GM23338 (cell line): ENCODE results near the gene CEPT1. TPM values are rescaled to one million over a fixed set of nuclear protein-coding genes. Genes with fewer than 3 reads are reported as not detected.

ENCODE experiments used
- ATAC-seq: fragments of 200-7000 bp; cut with Tn5 transposase; 3 replicates; pipeline ENCODE4 v1.9.1; 2020
- DNase-seq: peaks from one replicate; pipeline ENCODE4 v3.0.0-alpha.2; 2015; ENCODE audit warnings: low spot score
- H2AFZ ChIP-seq: fragments of 200-600 bp; sonication (generic); 2 replicates; pipeline ENCODE4 v1.8.0; 2016; ENCODE audit warnings: antibody characterized with exemption, mild to moderate bottlenecking, moderate library complexity
- H3F3A ChIP-seq: fragments of 200-600 bp; sonication (generic); replicated peaks from 2 replicates; pipeline ENCODE4 v1.8.0; 2017; ENCODE audit warnings: antibody characterized with exemption, mixed run types, low read depth
- H3K27ac ChIP-seq: fragments of 200-600 bp; sonication (generic); 2 replicates; pipeline ENCODE4 v1.6.1; 2016; ENCODE audit warnings: low read depth
- H3K27me3 ChIP-seq: fragments of 200-600 bp; sonication (generic); 2 replicates; pipeline ENCODE4 v1.8.0; 2016; ENCODE audit warnings: mild to moderate bottlenecking, mixed run types, moderate library complexity; ENCODE audit not compliant: insufficient read depth
- H3K36me3 ChIP-seq: fragments of 200-600 bp; sonication (generic); 2 replicates; pipeline ENCODE4 v1.8.0; 2016; ENCODE audit warnings: mild to moderate bottlenecking; ENCODE audit not compliant: insufficient read depth
- H3K4me1 ChIP-seq: fragments of 200-600 bp; sonication (generic); 2 replicates; pipeline ENCODE4 v1.8.0; 2016; ENCODE audit warnings: mild to moderate bottlenecking, moderate library complexity; ENCODE audit not compliant: insufficient read depth
- H3K4me2 ChIP-seq: fragments of 200-600 bp; sonication (generic); 2 replicates; pipeline ENCODE4 v1.7.1; 2017; ENCODE audit warnings: mixed run types
- H3K4me3 ChIP-seq: fragments of 200-600 bp; sonication (generic); 2 replicates; pipeline ENCODE4 v1.6.1; 2016; ENCODE audit warnings: mixed run types
- H3K79me2 ChIP-seq: fragments of 200-600 bp; sonication (generic); replicated peaks from 2 replicates; pipeline ENCODE4 v1.8.0; 2017; ENCODE audit warnings: mild to moderate bottlenecking; ENCODE audit not compliant: insufficient read depth
- H3K9me2 ChIP-seq: fragments of 200-600 bp; sonication (generic); 2 replicates; pipeline ENCODE4 v1.8.0; 2017; ENCODE audit not compliant: insufficient read depth
- H4K20me1 ChIP-seq: fragments of 200-600 bp; sonication (generic); replicated peaks from 2 replicates; pipeline ENCODE4 v1.8.0; 2017; ENCODE audit warnings: mild to moderate bottlenecking; ENCODE audit not compliant: insufficient read depth
- H3K27ac Mint-ChIP-seq: 2 replicates; pipeline ENCODE4 v1.8.0; 2020; ENCODE audit warnings: inconsistent platforms, mild to moderate bottlenecking, moderate library complexity, mixed read lengths
- H3K27me3 Mint-ChIP-seq: 3 replicates; pipeline ENCODE4 v1.8.0; 2022; ENCODE audit warnings: low read depth, mild to moderate bottlenecking, moderate library complexity, mixed read lengths, inconsistent platforms; ENCODE audit not compliant: insufficient read depth, poor library complexity
- H3K36me3 Mint-ChIP-seq: 3 replicates; pipeline ENCODE4 v1.8.0; 2021; ENCODE audit warnings: low read depth, mild to moderate bottlenecking, inconsistent platforms, moderate library complexity, mixed read lengths
- H3K4me1 Mint-ChIP-seq: 3 replicates; pipeline ENCODE4 v1.8.0; 2020; ENCODE audit warnings: mild to moderate bottlenecking, inconsistent platforms, mixed read lengths
- H3K4me3 Mint-ChIP-seq: 3 replicates; pipeline ENCODE4 v1.8.0; 2021; ENCODE audit warnings: moderate library complexity, mild to moderate bottlenecking, inconsistent platforms, mixed read lengths
- H3K9me3 Mint-ChIP-seq: 3 replicates; pipeline ENCODE4 v1.8.0; 2020; ENCODE audit warnings: moderate library complexity, mild to moderate bottlenecking, inconsistent platforms, mixed read lengths
- CREB1 ChIP-seq: fragments of 250-450 bp; sonication (Bioruptor Pico); IDR thresholded peaks from 2 replicates; pipeline ENCODE4 v1.5.0; 2020; ENCODE audit warnings: low read depth, mild to moderate bottlenecking, moderate library complexity
- EZH2phosphoT487 ChIP-seq: fragments of 200-600 bp; sonication (generic); IDR thresholded peaks from one replicate; pipeline ENCODE4 v1.8.1; 2018; ENCODE audit warnings: antibody characterized with exemption; ENCODE audit not compliant: unreplicated experiment
- polyA plus RNA-seq: library from polyadenylated mRNA; unstranded; fragments of >200 nt; fragmentation: Nextera tagmentation; extraction: Ambion mirVana; gene quantifications from 2 replicates; pipeline ENCODE4 v1.2.1, GENCODE V29; 2016
- total RNA-seq: library from RNA; depleted of rRNA; stranded (reverse); fragments of >200 nt; shearing (Covaris generic); gene quantifications from 2 replicates; pipeline ENCODE4 v1.2.3, GENCODE V29; 2014
- TF ChIP-seq, protein P1 (sequence below): fragments of 250-450 bp; sonication (Bioruptor Pico); IDR thresholded peaks from 2 replicates; pipeline ENCODE4 v1.5.0; 2020; ENCODE audit warnings: mild to moderate bottlenecking, moderate library complexity
- TF ChIP-seq, protein P2 (sequence below), 2 experiments: fragments of 200-600 bp in 1 of 2; sonication (generic) in 1 of 2; conservative IDR thresholded peaks; 2 replicates each; pipeline versions ENCODE4 v1.5.1 to v1.6.1; 2016 to 2017; ENCODE audit warnings: antibody characterized with exemption in 2 of 2, low read depth in 2 of 2, mild to moderate bottlenecking in 2 of 2, moderate library complexity in 1 of 2

CEPT1 gene
- total and polyA plus RNA-seq, 2 experiments from 2014 or later = 17.3 to 39.5 TPM

DNA sequence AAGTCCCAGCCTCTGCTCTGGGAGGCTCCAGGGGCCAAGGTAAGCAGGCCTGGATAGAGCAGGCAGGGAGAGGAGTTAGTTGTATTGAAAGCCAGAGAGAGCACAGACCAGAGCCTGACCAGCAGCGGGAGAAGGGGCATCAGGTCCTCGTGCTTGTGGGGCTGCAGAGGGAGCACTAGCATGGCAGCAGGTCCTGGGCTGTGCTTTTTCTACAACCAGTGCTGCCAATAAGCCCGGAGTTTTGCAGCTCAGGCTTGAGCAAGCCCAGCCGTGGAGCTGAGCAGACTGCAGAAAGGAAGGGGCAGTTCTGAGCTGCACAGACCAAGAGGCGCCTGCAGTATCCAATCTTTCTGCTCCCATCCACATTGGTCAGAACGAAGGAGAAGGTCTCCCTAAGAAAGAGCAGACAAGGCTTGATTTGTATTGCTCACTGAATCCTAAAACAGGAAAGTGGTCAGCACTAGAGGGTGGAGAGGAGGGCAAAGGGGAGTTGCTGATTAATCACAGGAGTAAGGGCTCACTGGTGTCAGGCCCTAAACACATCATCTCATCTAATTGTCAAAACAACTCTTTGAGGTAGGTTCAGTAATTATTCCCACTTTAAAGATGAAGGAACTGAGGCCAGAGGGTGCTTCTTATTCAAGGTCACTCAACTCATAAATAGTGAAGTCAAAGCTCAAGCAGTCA is 57.7 kb downstream of the CEPT1 start:
- Mint-ChIP-seq H3K36me3 (no peaks in the 10 kb centered on the region), H3K9me3 (no peaks in the 10 kb centered on the region; the same call in 2 of the 3 replicates), H3K4me1 (peaks cover 11% of the 10 kb centered on the region), H3K27ac (no peak overlapping the region), H3K27me3 (peaks cover 3% of the 10 kb centered on the region), H3K4me3 (no peak overlapping the region)
- Histone ChIP-seq H2AFZ (no peak overlapping the region), H3K79me2 (no peaks in the 10 kb centered on the region), H3K27me3 (peaks cover 3% of the 10 kb centered on the region; the same call in 1 of the 2 replicates), H3K4me1 (no peaks in the 10 kb centered on the region), H3K27ac (no peak overlapping the region), H3F3A (no peaks in the 10 kb centered on the region), H3K4me2 (no peak overlapping the region), H4K20me1 (no peaks in the 10 kb centered on the region), H3K4me3 (no peak overlapping the region), H3K36me3 (no peaks in the 10 kb centered on the region), H3K9me2 (no peaks in the 10 kb centered on the region)
- TF ChIP-seq, protein P1, sequence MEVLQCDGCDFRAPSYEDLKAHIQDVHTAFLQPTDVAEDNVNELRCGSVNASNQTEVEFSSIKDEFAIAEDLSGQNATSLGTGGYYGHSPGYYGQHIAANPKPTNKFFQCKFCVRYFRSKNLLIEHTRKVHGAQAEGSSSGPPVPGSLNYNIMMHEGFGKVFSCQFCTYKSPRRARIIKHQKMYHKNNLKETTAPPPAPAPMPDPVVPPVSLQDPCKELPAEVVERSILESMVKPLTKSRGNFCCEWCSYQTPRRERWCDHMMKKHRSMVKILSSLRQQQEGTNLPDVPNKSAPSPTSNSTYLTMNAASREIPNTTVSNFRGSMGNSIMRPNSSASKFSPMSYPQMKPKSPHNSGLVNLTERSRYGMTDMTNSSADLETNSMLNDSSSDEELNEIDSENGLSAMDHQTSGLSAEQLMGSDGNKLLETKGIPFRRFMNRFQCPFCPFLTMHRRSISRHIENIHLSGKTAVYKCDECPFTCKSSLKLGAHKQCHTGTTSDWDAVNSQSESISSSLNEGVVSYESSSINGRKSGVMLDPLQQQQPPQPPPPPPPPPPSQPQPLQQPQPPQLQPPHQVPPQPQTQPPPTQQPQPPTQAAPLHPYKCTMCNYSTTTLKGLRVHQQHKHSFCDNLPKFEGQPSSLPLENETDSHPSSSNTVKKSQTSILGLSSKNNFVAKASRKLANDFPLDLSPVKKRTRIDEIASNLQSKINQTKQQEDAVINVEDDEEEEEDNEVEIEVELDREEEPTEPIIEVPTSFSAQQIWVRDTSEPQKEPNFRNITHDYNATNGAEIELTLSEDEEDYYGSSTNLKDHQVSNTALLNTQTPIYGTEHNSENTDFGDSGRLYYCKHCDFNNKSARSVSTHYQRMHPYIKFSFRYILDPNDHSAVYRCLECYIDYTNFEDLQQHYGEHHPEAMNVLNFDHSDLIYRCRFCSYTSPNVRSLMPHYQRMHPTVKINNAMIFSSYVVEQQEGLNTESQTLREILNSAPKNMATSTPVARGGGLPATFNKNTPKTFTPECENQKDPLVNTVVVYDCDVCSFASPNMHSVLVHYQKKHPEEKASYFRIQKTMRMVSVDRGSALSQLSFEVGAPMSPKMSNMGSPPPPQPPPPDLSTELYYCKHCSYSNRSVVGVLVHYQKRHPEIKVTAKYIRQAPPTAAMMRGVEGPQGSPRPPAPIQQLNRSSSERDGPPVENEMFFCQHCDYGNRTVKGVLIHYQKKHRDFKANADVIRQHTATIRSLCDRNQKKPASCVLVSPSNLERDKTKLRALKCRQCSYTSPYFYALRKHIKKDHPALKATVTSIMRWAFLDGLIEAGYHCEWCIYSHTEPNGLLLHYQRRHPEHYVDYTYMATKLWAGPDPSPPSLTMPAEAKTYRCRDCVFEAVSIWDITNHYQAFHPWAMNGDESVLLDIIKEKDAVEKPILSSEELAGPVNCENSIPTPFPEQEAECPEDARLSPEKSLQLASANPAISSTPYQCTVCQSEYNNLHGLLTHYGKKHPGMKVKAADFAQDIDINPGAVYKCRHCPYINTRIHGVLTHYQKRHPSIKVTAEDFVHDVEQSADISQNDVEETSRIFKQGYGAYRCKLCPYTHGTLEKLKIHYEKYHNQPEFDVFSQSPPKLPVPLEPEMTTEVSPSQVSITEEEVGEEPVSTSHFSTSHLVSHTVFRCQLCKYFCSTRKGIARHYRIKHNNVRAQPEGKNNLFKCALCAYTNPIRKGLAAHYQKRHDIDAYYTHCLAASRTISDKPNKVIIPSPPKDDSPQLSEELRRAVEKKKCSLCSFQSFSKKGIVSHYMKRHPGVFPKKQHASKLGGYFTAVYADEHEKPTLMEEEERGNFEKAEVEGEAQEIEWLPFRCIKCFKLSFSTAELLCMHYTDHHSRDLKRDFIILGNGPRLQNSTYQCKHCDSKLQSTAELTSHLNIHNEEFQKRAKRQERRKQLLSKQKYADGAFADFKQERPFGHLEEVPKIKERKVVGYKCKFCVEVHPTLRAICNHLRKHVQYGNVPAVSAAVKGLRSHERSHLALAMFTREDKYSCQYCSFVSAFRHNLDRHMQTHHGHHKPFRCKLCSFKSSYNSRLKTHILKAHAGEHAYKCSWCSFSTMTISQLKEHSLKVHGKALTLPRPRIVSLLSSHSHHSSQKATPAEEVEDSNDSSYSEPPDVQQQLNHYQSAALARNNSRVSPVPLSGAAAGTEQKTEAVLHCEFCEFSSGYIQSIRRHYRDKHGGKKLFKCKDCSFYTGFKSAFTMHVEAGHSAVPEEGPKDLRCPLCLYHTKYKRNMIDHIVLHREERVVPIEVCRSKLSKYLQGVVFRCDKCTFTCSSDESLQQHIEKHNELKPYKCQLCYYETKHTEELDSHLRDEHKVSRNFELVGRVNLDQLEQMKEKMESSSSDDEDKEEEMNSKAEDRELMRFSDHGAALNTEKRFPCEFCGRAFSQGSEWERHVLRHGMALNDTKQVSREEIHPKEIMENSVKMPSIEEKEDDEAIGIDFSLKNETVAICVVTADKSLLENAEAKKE (CRISPR knock-in tag) = no peak
- TF ChIP-seq CREB1 (CRISPR knock-in tag) (no peak), EZH2phosphoT487 (no peak)
- TF ChIP-seq, protein P2, sequence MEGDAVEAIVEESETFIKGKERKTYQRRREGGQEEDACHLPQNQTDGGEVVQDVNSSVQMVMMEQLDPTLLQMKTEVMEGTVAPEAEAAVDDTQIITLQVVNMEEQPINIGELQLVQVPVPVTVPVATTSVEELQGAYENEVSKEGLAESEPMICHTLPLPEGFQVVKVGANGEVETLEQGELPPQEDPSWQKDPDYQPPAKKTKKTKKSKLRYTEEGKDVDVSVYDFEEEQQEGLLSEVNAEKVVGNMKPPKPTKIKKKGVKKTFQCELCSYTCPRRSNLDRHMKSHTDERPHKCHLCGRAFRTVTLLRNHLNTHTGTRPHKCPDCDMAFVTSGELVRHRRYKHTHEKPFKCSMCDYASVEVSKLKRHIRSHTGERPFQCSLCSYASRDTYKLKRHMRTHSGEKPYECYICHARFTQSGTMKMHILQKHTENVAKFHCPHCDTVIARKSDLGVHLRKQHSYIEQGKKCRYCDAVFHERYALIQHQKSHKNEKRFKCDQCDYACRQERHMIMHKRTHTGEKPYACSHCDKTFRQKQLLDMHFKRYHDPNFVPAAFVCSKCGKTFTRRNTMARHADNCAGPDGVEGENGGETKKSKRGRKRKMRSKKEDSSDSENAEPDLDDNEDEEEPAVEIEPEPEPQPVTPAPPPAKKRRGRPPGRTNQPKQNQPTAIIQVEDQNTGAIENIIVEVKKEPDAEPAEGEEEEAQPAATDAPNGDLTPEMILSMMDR (conservative IDR thresholded peaks at IDR 0.05; ENCODE audit: low read depth in 2 of 2) = peak; percentile 63 to 85
- peak; percentile 81 for DNase-seq
- peak; percentile 98 for ATAC-seq
